K562 (cell line): ENCODE data around the gene MKNK2. TPM values are rescaled to one million over a fixed set of nuclear protein-coding genes. Genes with fewer than 3 reads are reported as not detected.

Experiments
- ETV1 ChIP-seq: fragments of 450-650 bp; conservative IDR thresholded peaks from 2 replicates; pipeline ENCODE4 v1.6.1; 2016; ENCODE audit warnings: missing genetic modification characterization, control low read depth, low read depth, missing compliant biosample characterization
- MIER1 ChIP-seq: fragments of 450-650 bp; IDR thresholded peaks from 2 replicates; pipeline ENCODE4 v1.6.1; 2016; ENCODE audit warnings: antibody characterized with exemption, mild to moderate bottlenecking, low read depth
- VEZF1 ChIP-seq: fragments of 200-800 bp; sonication (Bioruptor generic); IDR thresholded peaks from 2 replicates; pipeline ENCODE4 v1.6.1; 2017; ENCODE audit warnings: missing genetic modification characterization, missing compliant biosample characterization
- ZBTB40 ChIP-seq, 2 experiments: fragments of 450-650 bp in 1 of 2; sonication (generic) in 1 of 2; formaldehyde crosslinking in 1 of 2; IDR thresholded peaks; 2 replicates each; pipeline versions ENCODE4 v1.7.1 to v1.9.0; 2016 to 2022; ENCODE audit warnings: inconsistent platforms in 1 of 2, mild to moderate bottlenecking in 1 of 2, missing genetic modification reagents in 1 of 2
- ZNF444 ChIP-seq: fragments of 250-450 bp; sonication (Bioruptor Pico); IDR thresholded peaks from 2 replicates; pipeline ENCODE4 v1.4.0; 2020; ENCODE audit warnings: mild to moderate bottlenecking, moderate library complexity
- ZNF609 ChIP-seq: sonication (generic); formaldehyde crosslinking; IDR thresholded peaks from 2 replicates; pipeline ENCODE4 v1.8.1; 2023; ENCODE audit warnings: missing genetic modification reagents, mild to moderate bottlenecking, borderline replicate concordance
- polyA plus RNA-seq, 8 experiments: library from polyadenylated mRNA; depleted of rRNA in 4 of 8; stranded (reverse) in 5 of 8; unstranded in 3 of 8; fragments of >200 nt; fragmentation: Nextera tagmentation in 2 of 8; fragmentation: Illumina TruSeq in 1 of 8; extraction: Ambion mirVana in 2 of 8; extraction: Trizol in 1 of 8; gene quantifications; 2 replicates each; pipeline versions ENCODE4 v1.2.1 to v1.2.3, GENCODE V29; 2011 to 2014; ENCODE audit warnings: inconsistent platforms in 1 of 8, missing spikeins in 1 of 8
- total RNA-seq, 7 experiments: library from RNA; depleted of rRNA in 6 of 7; stranded (reverse); fragments of >200 nt in 6 of 7; fragmentation: Illumina TruSeq in 2 of 7; extraction: Trizol in 2 of 7; gene quantifications; 2 replicates each; pipeline versions ENCODE4 v1.2.1 to v1.2.3, GENCODE V29; 2011 to 2021; ENCODE audit warnings: low replicate concordance in 1 of 7

The MKNK2 gene
- total and polyA plus RNA-seq, 9 of the 15 experiments (the other 6 are each of a cell fraction or from before 2014, with no cell fraction given): 5.1 to 191 (median 51.9) TPM

DNA sequence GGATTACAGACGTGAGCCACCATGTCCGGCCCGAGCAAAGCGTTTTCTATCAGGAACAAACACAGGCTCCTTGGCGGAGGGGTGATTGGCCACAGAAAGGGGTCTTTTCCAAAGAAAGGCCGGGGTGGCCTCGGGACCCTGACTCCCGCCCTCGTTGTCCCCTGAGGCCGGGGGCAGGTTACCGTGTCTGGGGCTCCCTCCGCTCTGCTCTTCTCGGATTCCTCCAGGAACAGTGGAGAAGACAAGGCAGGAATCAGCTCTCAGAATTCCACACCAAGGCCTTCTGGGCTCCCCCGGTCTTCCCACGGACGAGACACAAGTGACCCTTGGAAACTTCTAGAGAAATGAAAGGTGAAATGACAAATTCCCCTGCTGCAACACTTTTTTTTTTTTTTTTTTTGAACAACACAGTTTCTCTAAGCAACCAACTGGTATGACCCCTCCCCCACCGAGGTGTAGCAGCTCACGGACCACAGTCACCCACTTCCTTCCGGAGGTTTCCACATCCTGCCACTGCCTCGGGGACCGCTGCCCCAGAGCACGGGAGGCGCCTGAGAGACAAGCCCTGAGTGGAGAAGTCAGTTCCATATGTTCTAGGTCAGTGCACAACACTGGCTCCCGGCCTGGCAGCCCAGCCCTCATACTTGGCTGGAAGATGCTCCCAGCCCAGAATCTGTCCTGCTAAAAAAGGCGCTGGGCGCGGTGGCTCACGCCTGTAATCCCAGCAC lies 34.1 kb upstream of the MKNK2 start (continued):
- TF ChIP-seq ZBTB40 (IDR thresholded peaks at IDR 0.05) (peak; percentile 85), ZBTB40 (CRISPR knock-in tag; IDR thresholded peaks at IDR 0.05) (no peak), ZNF609 (CRISPR knock-in tag) (0 out of 2 replicates have a peak, but pooled peaks have one; percentile 44), ETV1 (tag) (peak; percentile 87), ZNF444 (CRISPR knock-in tag) (no peak), VEZF1 (CRISPR knock-in tag) (peak; percentile 29; the same call in 1 of the 2 replicates), MIER1 (no peak)
